ENCODE data around the gene APLP1.
"Not testable (repeated sequence)": the region's sequence is repeated elsewhere in the genome, so short reads cannot be mapped to it uniquely, and the experiment has no call there.

APLP1 gene

GRCh38 chr19:35907377-35907745 is 39.0 kb downstream of the APLP1 start:
- peaks cover 5% of the 10 kb centered on the region for H3K27me3 ChIP-seq (ENCODE audit: control insufficient read depth, insufficient read depth, low read length)
- H3K4me1 ChIP-seq (ENCODE audit: control insufficient read depth, insufficient read depth, low read length): peaks cover 25% of the 10 kb centered on the region
- H3K36me3 ChIP-seq (ENCODE audit: control insufficient read depth, insufficient read depth, low read length): no peaks in the 10 kb centered on the region
- H3K27ac ChIP-seq (ENCODE audit: low read depth, low read length): no peak overlapping the region
- no peaks in the 10 kb centered on the region for H3K9me3 ChIP-seq (ENCODE audit: control insufficient read depth, insufficient read depth, low read depth, low read length)
- no peak overlapping the region for H3K9ac ChIP-seq (ENCODE audit: low read length)
- H3K4me3 ChIP-seq (ENCODE audit: low read depth, low read length): no peak overlapping the region

- no peaks in the 10 kb centered on the region for H3K9me3 ChIP-seq (ENCODE audit: control insufficient read depth, insufficient read depth, low read depth, low read length)
- peaks cover 19% of the 10 kb centered on the region for H3K4me1 ChIP-seq (ENCODE audit: control insufficient read depth, insufficient read depth, low read length)
- no peaks in the 10 kb centered on the region for H3K36me3 ChIP-seq (ENCODE audit: control insufficient read depth, insufficient read depth, low read length)
- H3K27ac ChIP-seq (ENCODE audit: low read depth, low read length): no peak within 1 kb of the TSS
- no peaks in the 10 kb centered on the region; the same call in 1 of the 2 replicates for H3K27me3 ChIP-seq (ENCODE audit: control insufficient read depth, insufficient read depth, low read length)
- H3K9ac ChIP-seq (ENCODE audit: low read length): no peak within 1 kb of the TSS
- no peak within 1 kb of the TSS for H3K4me3 ChIP-seq (ENCODE audit: low read depth, low read length)
These were observed 39.7 kb downstream of the APLP1 start, which contains the start of gene TYROBP for GRCh38 chr19:35908010-35908441. TYROBP (minus strand) TSS chr19:35908295; CDS start chr19:35908228, 67 bp downstream.

- Histone ChIP-seq H3K9ac (ENCODE audit: low read length) (no peak overlapping the region), H3K27ac (ENCODE audit: low read depth, low read length) (no peak overlapping the region), H3K4me3 (ENCODE audit: low read depth, low read length) (no peak overlapping the region), H3K36me3 (ENCODE audit: control insufficient read depth, insufficient read depth, low read length) (no peaks in the 10 kb centered on the region), H3K27me3 (ENCODE audit: control insufficient read depth, insufficient read depth, low read length) (no peaks in the 10 kb centered on the region), H3K9me3 (ENCODE audit: control insufficient read depth, insufficient read depth, low read depth, low read length) (no peaks in the 10 kb centered on the region), H3K4me1 (ENCODE audit: control insufficient read depth, insufficient read depth, low read length) (peaks cover 15% of the 10 kb centered on the region)
These were observed 40.8 kb downstream of the APLP1 start for GRCh38 chr19:35908973-35909683.

- Histone ChIP-seq H3K4me1 (ENCODE audit: control insufficient read depth, insufficient read depth, low read length) (peaks cover 15% of the 10 kb centered on the region), H3K27me3 (ENCODE audit: control insufficient read depth, insufficient read depth, low read length) (no peaks in the 10 kb centered on the region), H3K36me3 (ENCODE audit: control insufficient read depth, insufficient read depth, low read length) (no peaks in the 10 kb centered on the region), H3K27ac (ENCODE audit: low read depth, low read length) (no peak overlapping the region), H3K9ac (ENCODE audit: low read length) (no peak overlapping the region), H3K9me3 (ENCODE audit: control insufficient read depth, insufficient read depth, low read depth, low read length) (no peaks in the 10 kb centered on the region), H3K4me3 (ENCODE audit: low read depth, low read length) (no peak overlapping the region)
These were observed 41.3 kb downstream of the APLP1 start for GRCh38 chr19:35909684-35910035.

- not testable (repeated sequence) for H3K9ac ChIP-seq (ENCODE audit: low read length)
These were observed 42.0 kb downstream of the APLP1 start for GRCh38 chr19:35910355-35910754.

GRCh38 chr19:35911173-35911572 is 42.8 kb downstream of the APLP1 start:
- no peaks in the 10 kb centered on the region for H3K36me3 ChIP-seq (ENCODE audit: control insufficient read depth, insufficient read depth, low read length)
- no peaks in the 10 kb centered on the region for H3K9me3 ChIP-seq (ENCODE audit: control insufficient read depth, insufficient read depth, low read depth, low read length)
- H3K27me3 ChIP-seq (ENCODE audit: control insufficient read depth, insufficient read depth, low read length): no peaks in the 10 kb centered on the region
- no peak overlapping the region for H3K4me3 ChIP-seq (ENCODE audit: low read depth, low read length)
- no peak overlapping the region for H3K9ac ChIP-seq (ENCODE audit: low read length)
- H3K4me1 ChIP-seq (ENCODE audit: control insufficient read depth, insufficient read depth, low read length): peaks cover 15% of the 10 kb centered on the region
- no peak overlapping the region for H3K27ac ChIP-seq (ENCODE audit: low read depth, low read length)

More at GRCh38 chr19:35910355-35910754, 42.0 kb downstream of the APLP1 start:
- H3K27me3 ChIP-seq (ENCODE audit: control insufficient read depth, insufficient read depth, low read length); H3K36me3 ChIP-seq (ENCODE audit: control insufficient read depth, insufficient read depth, low read length); H3K4me3 ChIP-seq (ENCODE audit: low read depth, low read length); H3K27ac ChIP-seq (ENCODE audit: low read depth, low read length); H3K9me3 ChIP-seq (ENCODE audit: control insufficient read depth, insufficient read depth, low read depth, low read length): not testable (repeated sequence)
- H3K4me1 ChIP-seq (ENCODE audit: control insufficient read depth, insufficient read depth, low read length): peaks cover 15% of the 10 kb centered on the region

- H3K9me3 ChIP-seq (ENCODE audit: control insufficient read depth, insufficient read depth, low read depth, low read length): no peaks in the 10 kb centered on the region
- H3K27ac ChIP-seq (ENCODE audit: low read depth, low read length): no peak overlapping the region
- H3K4me3 ChIP-seq (ENCODE audit: low read depth, low read length): no peak overlapping the region
- H3K36me3 ChIP-seq (ENCODE audit: control insufficient read depth, insufficient read depth, low read length): no peaks in the 10 kb centered on the region
- H3K27me3 ChIP-seq (ENCODE audit: control insufficient read depth, insufficient read depth, low read length): no peaks in the 10 kb centered on the region
- peaks cover 15% of the 10 kb centered on the region for H3K4me1 ChIP-seq (ENCODE audit: control insufficient read depth, insufficient read depth, low read length)
- H3K9ac ChIP-seq (ENCODE audit: low read length): no peak overlapping the region
These were observed 43.4 kb downstream of the APLP1 start for GRCh38 chr19:35911790-35912189.

- no peak overlapping the region for H3K9ac ChIP-seq (ENCODE audit: low read length)
These were observed 45.2 kb downstream of the APLP1 start for GRCh38 chr19:35913589-35913988.

GRCh38 chr19:35915443-35915842 is 47.1 kb downstream of the APLP1 start:
- no peaks in the 10 kb centered on the region for H3K4me1 ChIP-seq (ENCODE audit: control insufficient read depth, insufficient read depth, low read length)

More at GRCh38 chr19:35913589-35913988, 45.2 kb downstream of the APLP1 start:
- no peak overlapping the region for H3K27ac ChIP-seq (ENCODE audit: low read depth, low read length)
- H3K4me1 ChIP-seq (ENCODE audit: control insufficient read depth, insufficient read depth, low read length): peaks cover 8% of the 10 kb centered on the region
- H3K4me3 ChIP-seq (ENCODE audit: low read depth, low read length): no peak overlapping the region
- H3K27me3 ChIP-seq (ENCODE audit: control insufficient read depth, insufficient read depth, low read length): no peaks in the 10 kb centered on the region
- no peaks in the 10 kb centered on the region for H3K36me3 ChIP-seq (ENCODE audit: control insufficient read depth, insufficient read depth, low read length)
- no peaks in the 10 kb centered on the region for H3K9me3 ChIP-seq (ENCODE audit: control insufficient read depth, insufficient read depth, low read depth, low read length)

GRCh38 chr19:35919306-35919705 is 50.9 kb downstream of the APLP1 start:
- H3K27ac ChIP-seq (ENCODE audit: low read depth, low read length): no peak overlapping the region

More at GRCh38 chr19:35915443-35915842, 47.1 kb downstream of the APLP1 start:
- Histone ChIP-seq H3K9ac (ENCODE audit: low read length) (no peak overlapping the region), H3K36me3 (ENCODE audit: control insufficient read depth, insufficient read depth, low read length) (no peaks in the 10 kb centered on the region), H3K9me3 (ENCODE audit: control insufficient read depth, insufficient read depth, low read depth, low read length) (no peaks in the 10 kb centered on the region), H3K4me3 (ENCODE audit: low read depth, low read length) (no peak overlapping the region), H3K27ac (ENCODE audit: low read depth, low read length) (no peak overlapping the region), H3K27me3 (ENCODE audit: control insufficient read depth, insufficient read depth, low read length) (no peaks in the 10 kb centered on the region)

GRCh38 chr19:35921012-35921411 is 52.6 kb downstream of the APLP1 start:
- no peak overlapping the region for H3K27ac ChIP-seq (ENCODE audit: low read depth, low read length)
- no peaks in the 10 kb centered on the region for H3K36me3 ChIP-seq (ENCODE audit: control insufficient read depth, insufficient read depth, low read length)
- H3K9ac ChIP-seq (ENCODE audit: low read length): no peak overlapping the region
- H3K27me3 ChIP-seq (ENCODE audit: control insufficient read depth, insufficient read depth, low read length): no peaks in the 10 kb centered on the region
- peaks cover 11% of the 10 kb centered on the region for H3K9me3 ChIP-seq (ENCODE audit: control insufficient read depth, insufficient read depth, low read depth, low read length)
- H3K4me1 ChIP-seq (ENCODE audit: control insufficient read depth, insufficient read depth, low read length): no peaks in the 10 kb centered on the region; the same call in 1 of the 2 replicates
- H3K4me3 ChIP-seq (ENCODE audit: low read depth, low read length): no peak overlapping the region

More at GRCh38 chr19:35919306-35919705, 50.9 kb downstream of the APLP1 start:
- no peaks in the 10 kb centered on the region for H3K27me3 ChIP-seq (ENCODE audit: control insufficient read depth, insufficient read depth, low read length)
- H3K4me1 ChIP-seq (ENCODE audit: control insufficient read depth, insufficient read depth, low read length): no peaks in the 10 kb centered on the region; the same call in 1 of the 2 replicates
- H3K4me3 ChIP-seq (ENCODE audit: low read depth, low read length): no peak overlapping the region
- H3K36me3 ChIP-seq (ENCODE audit: control insufficient read depth, insufficient read depth, low read length): no peaks in the 10 kb centered on the region
- no peaks in the 10 kb centered on the region for H3K9me3 ChIP-seq (ENCODE audit: control insufficient read depth, insufficient read depth, low read depth, low read length)
- H3K9ac ChIP-seq (ENCODE audit: low read length): no peak overlapping the region

Measured in HUES6 (cell line).